Measurements from ENCODE around the gene IER5. TPM values are rescaled to one million over a fixed set of nuclear protein-coding genes. Genes with fewer than 3 reads are reported as not detected.

Gene IER5
- polyA plus RNA-seq, 10 donors, result 5.4 to 17.9 (median 8.3) TPM

GRCh38 chr1:181129771-181130606, 41.5 kb downstream of the IER5 start:
- no peak for DNase-seq

GRCh38 chr1:181131255-181131941, 42.9 kb downstream of the IER5 start:
- DNase-seq, result no peak

- no peak for DNase-seq
These were observed 45.0 kb downstream of the IER5 start for GRCh38 chr1:181133441-181133951.

- no peak for DNase-seq
These were observed 45.5 kb downstream of the IER5 start for GRCh38 chr1:181133969-181134418.

GRCh38 chr1:181134543-181135436, 46.3 kb downstream of the IER5 start:
- DNase-seq, result no peak

GRCh38 chr1:181135437-181135731, 46.9 kb downstream of the IER5 start:
- no peak for DNase-seq

- DNase-seq, result peak in 2 of 3 donors; percentile 63 to 84
These were observed 47.6 kb downstream of the IER5 start for GRCh38 chr1:181135815-181136737.

GRCh38 chr1:181136738-181137122, 48.2 kb downstream of the IER5 start:
- DNase-seq, result no peak

GRCh38 chr1:181137217-181137743, 48.8 kb downstream of the IER5 start:
- no peak for DNase-seq

GRCh38 chr1:181139631-181140061, 51.1 kb downstream of the IER5 start:
- no peak for DNase-seq

- no peak for DNase-seq
These were observed 51.9 kb downstream of the IER5 start for GRCh38 chr1:181140398-181140797.

GRCh38 chr1:181140891-181141290, 52.4 kb downstream of the IER5 start:
- no peak for DNase-seq

GRCh38 chr1:181141431-181141910, 53.0 kb downstream of the IER5 start:
- no peak for DNase-seq

Other genes starting within 250 kb of the IER5 start
- gene KIAA1614, start 175.8 kb upstream of the IER5 start, polyA plus RNA-seq (ENCODE audit: insufficient read length in 10 of 10), result 10 to 100 TPM in 5 of 10 donors, 1 to 10 TPM in 5; 7.1 to 13.3 (median 9.8) TPM
- gene STX6, start 65.8 kb upstream of the IER5 start, polyA plus RNA-seq (ENCODE audit: insufficient read length in 10 of 10), result 10 to 100 TPM; 14.9 to 23.4 (median 18.2) TPM
- 1 to 10 TPM; 3.9 to 5.2 (median 4.5) TPM for gene MR1, start 54.7 kb upstream of the IER5 start, polyA plus RNA-seq (ENCODE audit: insufficient read length in 10 of 10)

Measured in muscle of back (tissue), 11 donors.